Right cardiac atrium (tissue), 5 donors: Measurements from ENCODE around the gene GINS2. TPM values are rescaled to one million over a fixed set of nuclear protein-coding genes. Genes with fewer than 3 reads are reported as not detected.

Experiments used
- ATAC-seq, 2 donors: fragments of 200-7000 bp; cut with Tn5 transposase; one replicate each; pipeline versions ENCODE4 v1.8.0 to v1.9.1; 2020; ENCODE audit warnings: moderate library complexity in 2 of 2, mild to moderate bottlenecking in 1 of 2
- DNase-seq, 3 donors: peaks; one replicate each; pipeline ENCODE4 v3.0.0-alpha.2; 2020
- H3K27ac ChIP-seq: one replicate; pipeline ENCODE4 v1.5.1; 2013; ENCODE audit warnings: mild to moderate bottlenecking, low read length, control low read depth, moderate library complexity
- H3K27me3 ChIP-seq: one replicate; pipeline ENCODE4 v1.6.1; 2013; ENCODE audit not compliant: control insufficient read depth, insufficient read depth
- H3K4me1 ChIP-seq: one replicate; pipeline ENCODE4 v1.6.1; 2013; ENCODE audit warnings: low read length; ENCODE audit not compliant: control insufficient read depth, insufficient read depth
- H3K4me3 ChIP-seq: one replicate; pipeline ENCODE4 v1.5.1; 2013; ENCODE audit warnings: low read length, control low read depth
- H3K9me3 ChIP-seq: one replicate; pipeline ENCODE4 v1.6.1; 2013; ENCODE audit warnings: low read length; ENCODE audit not compliant: control insufficient read depth
- WGBS: extraction: QIAGEN DNeasy Blood & Tissue Kit; methylation state at CpG from one replicate; pipeline ENCODE4 v1.1.7; 2013; 5-methylcytosine and 5-hydroxymethylcytosine counted together
- intact Hi-C, 4 donors: fragments of 100-400 bp; cut with DNase I; formaldehyde crosslinking; loops; one replicate each; pipeline versions ENCODE4 v1.11.0 to v1.14.0; 2022 to 2023
- long read RNA-seq, 4 donors: library from polyadenylated mRNA; unstranded; transcript quantifications; one replicate each; pipeline ENCODE4 v2.0.0, GENCODE V29; 2020 to 2021
- polyA plus RNA-seq: library from polyadenylated mRNA; stranded (reverse); fragments of 200-250 nt; gene quantifications from one replicate; pipeline ENCODE4 v1.2.3, GENCODE V29; 2013
- total RNA-seq, 4 donors: library from RNA; stranded (reverse); fragmentation: NEBNext Ultra II Directional; extraction: Animal tissue kit (Norgen Biotek cat#: 25700); gene quantifications; one replicate each; pipeline ENCODE4 v1.2.1, GENCODE V29; 2021
- donor health status: healthy with polysubstance abuse.
- donor health status: DM: no; HTN: yes; CAD: no.
- donor health status: DM: no; HTN: no; CAD: no.
- donor health status: DM: no; HTN: yes; CAD: no; lungs with severe emphysema.
- donor health status: DM: yes; HTN: yes; CAD: no.

GINS2 gene
- total RNA-seq (1 to 10 TPM in 1 of 4 donors, under 1 TPM in 3; 0.33 to 1.1 (median 0.40) TPM), polyA plus RNA-seq (0.23 TPM)
- long read RNA-seq, donor 1, partial matches to known transcripts = 0 of 3 reads
- long read RNA-seq, donor 1, other reads (novel, unspliced or antisense) = 0 of 3 reads
- long read RNA-seq, donor 2, partial matches to known transcripts = 0 of 3 reads
- long read RNA-seq, donor 2, other reads (novel, unspliced or antisense) = 0 of 3 reads
- long read RNA-seq, donor 3, partial matches to known transcripts = 0 of 4 reads
- long read RNA-seq, donor 3, other reads (novel, unspliced or antisense) = 0 of 4 reads
- long read RNA-seq, donor 4 = 0 reads

DNA sequence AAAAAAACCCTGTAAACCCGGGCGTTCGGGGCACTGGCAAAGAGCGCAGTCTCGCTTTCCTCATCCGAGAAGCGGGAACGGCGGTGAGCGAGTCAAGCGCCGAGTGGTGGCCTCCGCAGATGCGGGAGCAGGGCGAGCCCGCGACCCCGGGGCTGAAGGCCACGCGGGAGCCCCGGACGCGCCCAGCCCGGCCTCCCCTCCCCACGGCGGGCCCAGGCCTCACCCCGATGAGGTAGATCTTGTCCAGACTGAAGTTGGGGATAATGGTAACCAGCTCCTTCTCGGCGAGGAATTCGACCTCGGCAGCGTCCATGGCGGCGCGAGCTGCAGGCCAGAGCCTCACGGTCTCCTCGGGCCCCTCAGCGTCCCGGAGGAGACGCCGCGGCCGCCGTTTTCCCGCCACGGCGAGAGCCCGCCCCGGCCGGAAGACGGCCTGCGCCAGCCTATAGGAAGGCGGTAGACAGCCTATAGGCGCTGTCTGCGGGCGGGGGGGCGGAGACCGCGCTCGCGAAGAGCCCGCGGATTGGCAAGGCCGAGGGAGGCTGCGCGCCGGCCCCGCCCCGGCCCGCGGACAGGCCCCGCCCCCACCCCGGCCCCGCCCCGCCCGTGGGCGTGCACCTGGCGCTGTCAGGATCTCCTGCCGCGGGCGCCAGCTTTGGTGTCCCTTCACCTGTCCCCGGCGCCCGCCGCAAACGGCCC lies at the start of gene GINS2:
TSS of gene GINS2 (minus strand) at position 369 of the 699 bp plus-strand sequence. CDS start at position 313, 56 bp downstream.
- ATAC-seq (peak; percentile 100), DNase-seq (peak; percentile 93 to 97 (median 97))
- Histone ChIP-seq H3K27ac (no peak within 1 kb of the TSS), H3K9me3 (no peaks in the 10 kb centered on the region), H3K27me3 (no peaks in the 10 kb centered on the region), H3K4me1 (no peaks in the 10 kb centered on the region), H3K4me3 (peak within 1 kb of the TSS; percentile 31)
- intact Hi-C loops = no loop called here
- 2% methylated on average over 86 of the region's 86 CpGs for WGBS

DNA sequence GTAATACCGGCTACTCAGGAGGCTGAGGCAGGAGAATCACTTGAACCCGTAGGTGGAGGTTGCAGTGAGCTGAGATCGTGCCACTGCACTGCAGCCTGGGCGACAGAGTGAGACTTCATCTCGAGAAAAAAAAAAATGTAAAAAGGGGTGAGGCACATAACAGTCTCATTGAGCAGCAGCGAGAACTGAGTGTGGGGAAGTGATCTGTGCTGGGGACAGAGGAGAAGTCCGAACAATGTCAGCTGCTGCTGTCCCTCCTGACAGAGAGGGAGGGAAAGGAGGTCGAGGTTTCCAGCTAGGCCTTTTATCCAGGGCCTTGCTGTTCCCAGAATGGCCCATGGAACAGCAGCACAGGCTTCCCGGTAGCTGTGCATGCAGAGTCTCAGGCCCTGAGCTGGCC lies 48.2 kb upstream of the GINS2 start:
- H3K27me3 ChIP-seq = no peaks in the 10 kb centered on the region
- ATAC-seq = no peak
- no peak for DNase-seq
- H3K4me3 ChIP-seq = no peak overlapping the region
- intact Hi-C loops = no loop called here
- H3K9me3 ChIP-seq = no peaks in the 10 kb centered on the region
- WGBS = 83% methylated on average over 9 of the region's 9 CpGs
- H3K27ac ChIP-seq = no peak overlapping the region
- no peaks in the 10 kb centered on the region for H3K4me1 ChIP-seq

DNA sequence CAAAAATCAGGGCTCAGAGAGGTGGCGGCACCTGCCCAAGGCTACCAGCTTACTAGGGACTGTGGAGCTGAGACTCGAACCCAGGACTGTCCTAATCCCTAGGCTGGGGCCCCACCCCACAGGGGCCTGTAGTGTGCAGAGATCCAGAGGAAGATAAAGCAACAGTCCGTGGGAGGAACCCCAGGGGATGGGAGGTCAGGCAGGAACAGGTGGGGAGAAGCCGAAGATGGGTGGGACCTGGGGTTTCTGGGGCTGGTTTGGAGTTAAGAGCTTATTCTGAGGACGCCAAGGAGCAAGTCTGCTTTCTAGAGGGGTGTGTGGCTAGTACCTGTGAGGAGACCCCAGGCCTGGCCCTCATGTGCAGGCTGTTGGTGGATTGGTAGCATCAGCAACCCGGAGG lies 47.2 kb upstream of the GINS2 start:
- Histone ChIP-seq H3K27ac (no peak overlapping the region), H3K9me3 (no peaks in the 10 kb centered on the region), H3K4me3 (no peak overlapping the region), H3K27me3 (no peaks in the 10 kb centered on the region), H3K4me1 (no peaks in the 10 kb centered on the region)
- ATAC-seq (no peak), DNase-seq (no peak)
- 72% methylated on average over 6 of the region's 6 CpGs for WGBS
- intact Hi-C loops = no loop called here

DNA sequence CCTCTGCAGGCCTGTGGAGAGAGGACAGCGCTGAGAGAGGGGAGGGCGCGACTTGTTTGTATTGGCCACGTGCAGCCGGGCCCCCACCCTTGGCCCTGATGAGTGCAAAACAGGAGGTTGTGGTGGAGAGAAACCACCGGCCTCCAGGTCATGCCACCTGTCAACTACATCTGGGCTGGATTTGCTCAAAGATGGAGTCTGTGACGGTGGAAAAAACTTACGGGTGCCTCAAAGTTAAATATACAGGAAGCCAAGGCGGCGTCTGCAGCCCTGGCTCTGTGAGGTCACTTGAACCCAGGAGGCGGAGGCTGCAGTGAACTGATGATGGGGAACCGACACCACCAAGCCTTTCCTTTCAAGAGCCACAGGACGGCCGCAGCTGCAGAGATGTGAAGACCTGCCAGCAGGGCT lies 46.5 kb upstream of the GINS2 start:
- H3K27ac ChIP-seq = no peak overlapping the region
- no peaks in the 10 kb centered on the region for H3K4me1 ChIP-seq
- no peaks in the 10 kb centered on the region for H3K9me3 ChIP-seq
- no peak for DNase-seq
- no peaks in the 10 kb centered on the region for H3K27me3 ChIP-seq
- 70% methylated on average over 14 of the region's 14 CpGs for WGBS
- intact Hi-C loops = no loop called here
- no peak overlapping the region for H3K4me3 ChIP-seq
- no peak for ATAC-seq

DNA sequence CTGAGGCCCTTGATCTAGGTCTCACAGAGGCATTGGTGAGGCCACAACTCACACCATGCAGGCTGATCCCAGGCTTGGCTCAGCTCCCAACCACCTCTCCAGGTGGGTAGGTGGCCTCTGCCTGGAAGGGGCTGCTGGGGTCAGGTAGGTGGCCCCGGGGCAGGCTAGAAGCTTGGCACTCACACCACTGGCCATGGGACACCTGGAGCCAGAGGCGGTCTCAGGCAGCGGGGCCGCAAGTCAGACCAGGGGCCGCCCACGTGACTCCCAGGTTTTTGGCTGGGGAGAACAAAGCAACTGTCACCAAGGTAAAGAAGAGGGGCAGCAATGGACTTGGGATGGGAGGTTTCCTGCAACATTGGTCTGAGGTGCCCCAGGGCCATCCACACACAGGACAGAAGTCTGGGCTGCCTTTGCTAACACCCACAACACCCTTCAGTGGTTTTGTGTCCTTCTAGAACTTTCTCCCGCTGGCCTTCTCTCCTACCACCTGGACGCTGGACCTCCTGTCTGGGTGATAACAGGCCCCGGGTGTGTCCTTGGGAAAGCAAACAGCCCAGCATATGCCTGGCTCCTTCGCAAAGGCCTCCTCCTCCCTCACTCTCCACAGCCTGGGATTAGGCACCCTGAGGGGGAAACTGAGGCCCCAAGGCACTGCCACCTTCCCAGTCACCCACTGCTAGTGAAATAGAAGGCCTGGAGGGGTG lies 45.7 kb upstream of the GINS2 start:
- intact Hi-C loops = no loop called here
- DNase-seq (no peak), ATAC-seq (no peak)
- Histone ChIP-seq H3K9me3 (no peaks in the 10 kb centered on the region), H3K4me1 (no peaks in the 10 kb centered on the region), H3K4me3 (no peak overlapping the region), H3K27me3 (no peaks in the 10 kb centered on the region), H3K27ac (no peak overlapping the region)
- 78% methylated on average over 10 of the region's 10 CpGs for WGBS

DNA sequence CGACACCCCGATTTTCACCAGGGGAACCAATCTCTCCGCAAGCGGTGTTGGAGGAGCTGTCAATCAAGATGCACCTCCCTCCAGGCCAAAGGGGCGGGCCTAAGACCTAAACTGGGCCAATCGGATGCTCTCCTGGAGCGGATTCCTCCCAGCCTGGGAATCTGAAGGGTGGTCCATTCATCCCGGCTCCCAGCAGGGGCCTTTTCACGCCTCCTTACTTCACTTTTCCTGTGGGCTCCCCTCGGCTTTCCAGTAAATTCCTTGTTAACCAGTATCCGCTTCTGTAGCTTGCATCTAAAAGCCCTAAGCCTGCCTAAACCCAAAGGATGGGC lies 45.1 kb upstream of the GINS2 start:
- ATAC-seq (peak; percentile 39 to 45), DNase-seq (peak in 2 of 3 donors; percentile 72 to 76)
- no peaks in the 10 kb centered on the region for H3K4me1 ChIP-seq
- no peaks in the 10 kb centered on the region for H3K9me3 ChIP-seq
- no peaks in the 10 kb centered on the region for H3K27me3 ChIP-seq
- intact Hi-C loops = no loop called here
- 44% methylated on average over 11 of the region's 11 CpGs for WGBS
- no peak overlapping the region for H3K27ac ChIP-seq
- no peak overlapping the region for H3K4me3 ChIP-seq

DNA sequence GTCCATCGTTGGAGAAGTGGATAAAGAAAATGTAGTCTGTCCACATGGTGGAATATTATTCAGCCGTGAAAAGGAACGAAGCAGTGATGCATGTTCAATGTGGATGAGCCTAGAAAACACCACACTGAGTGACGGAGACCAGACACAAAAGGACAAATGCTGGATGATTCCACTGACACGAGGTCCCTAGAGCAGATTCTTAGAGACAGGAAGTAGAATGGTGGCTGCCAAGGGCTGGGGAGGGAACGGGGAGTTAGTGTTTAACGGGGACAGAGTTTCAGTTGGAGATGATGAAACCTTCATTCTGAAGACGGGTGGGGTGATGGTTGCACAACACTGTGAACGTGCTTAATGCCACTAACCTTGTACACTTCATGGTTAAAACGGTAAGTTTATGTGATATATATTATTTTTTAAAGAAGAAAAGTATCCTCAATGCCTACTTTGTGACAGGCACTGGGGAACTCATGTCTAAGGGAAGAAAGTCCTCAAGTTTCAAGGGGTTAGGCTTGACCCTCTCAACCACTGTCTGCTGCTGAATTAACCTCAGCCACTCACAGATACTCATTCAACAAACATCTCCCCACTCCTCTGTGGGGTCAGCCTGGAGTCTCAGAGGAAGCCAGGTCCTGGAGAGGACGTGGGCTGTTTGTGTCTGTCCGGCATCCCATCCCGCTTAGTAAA lies 44.5 kb upstream of the GINS2 start:
- WGBS = 54% methylated on average over 13 of the region's 13 CpGs
- Histone ChIP-seq H3K4me1 (no peaks in the 10 kb centered on the region), H3K9me3 (no peaks in the 10 kb centered on the region), H3K4me3 (no peak overlapping the region), H3K27me3 (no peaks in the 10 kb centered on the region), H3K27ac (no peak overlapping the region)
- DNase-seq (peak in 1 of 3 donors; percentile 46), ATAC-seq (peak in 1 of 2 donors; percentile 17)
- intact Hi-C loops = no loop called here

DNA sequence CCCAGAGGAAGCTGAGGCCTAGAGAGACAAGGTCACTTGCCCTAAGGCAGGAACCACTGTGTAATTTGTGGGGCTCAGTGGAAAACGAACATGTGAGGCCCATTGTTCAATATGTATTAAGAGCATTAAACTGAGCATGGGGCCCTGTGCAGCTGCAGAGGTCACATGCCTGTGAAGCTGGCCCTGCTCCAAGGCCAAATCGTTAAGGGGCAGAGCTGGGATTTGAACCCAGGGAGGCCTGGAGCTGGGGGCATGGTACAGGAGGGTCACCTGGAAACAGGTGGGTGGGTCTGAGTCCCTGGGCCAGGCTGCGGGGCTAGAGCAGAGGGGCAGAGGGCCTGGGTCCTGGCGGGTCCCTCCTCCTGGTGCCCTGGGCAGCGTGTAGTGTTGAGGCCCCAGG lies 42.4 kb upstream of the GINS2 start:
- ATAC-seq (no peak), DNase-seq (no peak)
- intact Hi-C loops = no loop called here
- Histone ChIP-seq H3K4me1 (no peaks in the 10 kb centered on the region), H3K27ac (no peak overlapping the region), H3K4me3 (no peak overlapping the region), H3K9me3 (no peaks in the 10 kb centered on the region), H3K27me3 (no peaks in the 10 kb centered on the region)
- WGBS = 71% methylated on average over 5 of the region's 5 CpGs

DNA sequence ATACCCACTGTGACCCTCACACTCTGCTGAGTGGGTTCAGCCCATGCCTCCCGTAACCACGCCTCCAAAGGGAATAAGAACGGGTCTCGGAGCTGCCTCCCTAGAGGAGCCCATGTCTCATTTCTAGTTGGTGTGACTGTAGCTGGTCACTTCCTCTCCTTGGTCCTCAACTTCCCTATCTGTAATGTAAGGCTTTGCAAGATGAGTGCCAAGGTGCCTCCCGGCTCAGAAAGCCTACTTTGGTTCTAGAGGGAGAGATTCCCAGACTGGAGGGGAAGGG lies 41.4 kb upstream of the GINS2 start:
- WGBS = 80% methylated on average over 5 of the region's 5 CpGs
- DNase-seq (no peak), ATAC-seq (no peak)
- Histone ChIP-seq H3K4me3 (no peak overlapping the region), H3K27ac (no peak overlapping the region), H3K27me3 (no peaks in the 10 kb centered on the region), H3K9me3 (no peaks in the 10 kb centered on the region), H3K4me1 (no peaks in the 10 kb centered on the region)
- intact Hi-C loops = no loop called here

DNA sequence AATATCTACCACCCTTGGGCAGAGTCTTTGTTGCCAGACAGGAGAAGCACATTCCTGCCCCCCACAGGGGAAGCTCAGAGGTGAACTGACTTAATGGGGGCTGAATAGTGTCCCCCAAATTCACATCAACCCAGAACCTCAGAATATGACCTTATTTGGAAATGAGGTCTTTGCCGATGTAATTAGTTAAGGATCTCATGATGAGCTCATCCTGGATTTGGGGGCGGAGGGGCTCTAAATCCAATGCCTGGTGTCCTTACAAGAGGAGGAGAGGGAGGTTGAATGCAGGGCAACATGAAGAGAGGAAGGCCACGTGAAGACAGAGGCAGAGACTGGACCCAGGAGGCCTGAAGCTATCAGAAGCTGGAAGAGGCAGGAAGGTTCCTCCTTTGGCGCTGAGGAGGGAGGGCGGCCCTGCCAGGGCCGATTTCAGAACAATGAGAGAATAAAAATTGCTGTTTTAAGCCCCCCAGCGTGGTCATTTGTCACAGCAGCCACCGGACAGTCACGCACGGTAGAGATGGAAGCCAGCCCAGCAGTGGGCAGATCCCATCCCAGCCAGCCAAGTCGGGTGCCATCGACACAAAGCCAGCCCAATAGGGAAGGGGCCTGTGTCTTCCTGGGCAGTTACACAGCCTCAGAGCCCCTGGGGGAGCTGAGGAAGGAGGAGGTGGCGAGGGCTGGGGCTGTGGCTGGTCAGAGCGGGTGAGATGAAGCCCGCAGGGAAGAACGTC lies 40.9 kb upstream of the GINS2 start:
- intact Hi-C loops = loop anchor here in 2 of 4 donors (5.0 to 10.0 kb wide), 2 partner anchors 475 to 727 kb away; no protein-coding TSS in a partner anchor
- no peaks in the 10 kb centered on the region for H3K27me3 ChIP-seq
- no peaks in the 10 kb centered on the region for H3K4me1 ChIP-seq
- WGBS = 58% methylated on average over 16 of the region's 16 CpGs
- no peak overlapping the region for H3K4me3 ChIP-seq
- ATAC-seq (no peak), DNase-seq (no peak)
- H3K9me3 ChIP-seq = no peaks in the 10 kb centered on the region
- no peak overlapping the region for H3K27ac ChIP-seq
